ENCODE data around the gene IGDCC3.

GRCh38 chr15:65369651-65370050, 8.2 kb downstream of the IGDCC3 start:
- TF ChIP-seq CTCF (IDR thresholded peaks at IDR 0.05) (no peak), ZFX (IDR thresholded peaks at IDR 0.05; ENCODE audit: borderline replicate concordance) (no peak)

Measured in 22Rv1 (cell line).